ENCODE measurements around the gene POLA2.

DNA sequence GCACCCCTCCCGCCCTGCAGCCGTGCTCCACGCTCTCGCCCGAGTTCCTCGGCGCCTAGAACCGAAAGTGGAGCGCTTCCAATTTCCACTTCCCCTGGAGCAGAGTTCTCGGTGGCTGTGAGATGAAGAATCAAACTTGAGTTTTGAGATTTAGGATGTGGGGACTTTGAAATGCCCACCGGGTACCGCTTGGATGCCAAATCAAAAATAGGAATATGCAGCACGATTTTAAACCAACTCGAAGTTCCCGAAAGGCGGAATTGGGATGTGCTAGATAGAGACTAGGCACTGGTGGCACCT is 569 bp downstream of the POLA2 start:
- TF ChIP-seq, protein P1, sequence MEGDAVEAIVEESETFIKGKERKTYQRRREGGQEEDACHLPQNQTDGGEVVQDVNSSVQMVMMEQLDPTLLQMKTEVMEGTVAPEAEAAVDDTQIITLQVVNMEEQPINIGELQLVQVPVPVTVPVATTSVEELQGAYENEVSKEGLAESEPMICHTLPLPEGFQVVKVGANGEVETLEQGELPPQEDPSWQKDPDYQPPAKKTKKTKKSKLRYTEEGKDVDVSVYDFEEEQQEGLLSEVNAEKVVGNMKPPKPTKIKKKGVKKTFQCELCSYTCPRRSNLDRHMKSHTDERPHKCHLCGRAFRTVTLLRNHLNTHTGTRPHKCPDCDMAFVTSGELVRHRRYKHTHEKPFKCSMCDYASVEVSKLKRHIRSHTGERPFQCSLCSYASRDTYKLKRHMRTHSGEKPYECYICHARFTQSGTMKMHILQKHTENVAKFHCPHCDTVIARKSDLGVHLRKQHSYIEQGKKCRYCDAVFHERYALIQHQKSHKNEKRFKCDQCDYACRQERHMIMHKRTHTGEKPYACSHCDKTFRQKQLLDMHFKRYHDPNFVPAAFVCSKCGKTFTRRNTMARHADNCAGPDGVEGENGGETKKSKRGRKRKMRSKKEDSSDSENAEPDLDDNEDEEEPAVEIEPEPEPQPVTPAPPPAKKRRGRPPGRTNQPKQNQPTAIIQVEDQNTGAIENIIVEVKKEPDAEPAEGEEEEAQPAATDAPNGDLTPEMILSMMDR (IDR thresholded peaks at IDR 0.05): no peak
- no peak for TF ChIP-seq POLR2AphosphoS5 (IDR thresholded peaks at IDR 0.05; ENCODE audit: low read depth, low read length)
- TF ChIP-seq, protein P2, sequence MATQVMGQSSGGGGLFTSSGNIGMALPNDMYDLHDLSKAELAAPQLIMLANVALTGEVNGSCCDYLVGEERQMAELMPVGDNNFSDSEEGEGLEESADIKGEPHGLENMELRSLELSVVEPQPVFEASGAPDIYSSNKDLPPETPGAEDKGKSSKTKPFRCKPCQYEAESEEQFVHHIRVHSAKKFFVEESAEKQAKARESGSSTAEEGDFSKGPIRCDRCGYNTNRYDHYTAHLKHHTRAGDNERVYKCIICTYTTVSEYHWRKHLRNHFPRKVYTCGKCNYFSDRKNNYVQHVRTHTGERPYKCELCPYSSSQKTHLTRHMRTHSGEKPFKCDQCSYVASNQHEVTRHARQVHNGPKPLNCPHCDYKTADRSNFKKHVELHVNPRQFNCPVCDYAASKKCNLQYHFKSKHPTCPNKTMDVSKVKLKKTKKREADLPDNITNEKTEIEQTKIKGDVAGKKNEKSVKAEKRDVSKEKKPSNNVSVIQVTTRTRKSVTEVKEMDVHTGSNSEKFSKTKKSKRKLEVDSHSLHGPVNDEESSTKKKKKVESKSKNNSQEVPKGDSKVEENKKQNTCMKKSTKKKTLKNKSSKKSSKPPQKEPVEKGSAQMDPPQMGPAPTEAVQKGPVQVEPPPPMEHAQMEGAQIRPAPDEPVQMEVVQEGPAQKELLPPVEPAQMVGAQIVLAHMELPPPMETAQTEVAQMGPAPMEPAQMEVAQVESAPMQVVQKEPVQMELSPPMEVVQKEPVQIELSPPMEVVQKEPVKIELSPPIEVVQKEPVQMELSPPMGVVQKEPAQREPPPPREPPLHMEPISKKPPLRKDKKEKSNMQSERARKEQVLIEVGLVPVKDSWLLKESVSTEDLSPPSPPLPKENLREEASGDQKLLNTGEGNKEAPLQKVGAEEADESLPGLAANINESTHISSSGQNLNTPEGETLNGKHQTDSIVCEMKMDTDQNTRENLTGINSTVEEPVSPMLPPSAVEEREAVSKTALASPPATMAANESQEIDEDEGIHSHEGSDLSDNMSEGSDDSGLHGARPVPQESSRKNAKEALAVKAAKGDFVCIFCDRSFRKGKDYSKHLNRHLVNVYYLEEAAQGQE (IDR thresholded peaks at IDR 0.05; ENCODE audit: insufficient read depth in 1 of 2, low read depth in 2 of 2, low read length in 1 of 2): no peak

Measured in Panc1 (cell line).